ENCODE measurements around the gene MYL3. TPM values are rescaled to one million over a fixed set of nuclear protein-coding genes. Genes with fewer than 3 reads are reported as not detected.

MYL3 gene
- total and polyA plus RNA-seq, 2 experiments from 2014 or later: not detected

DNA sequence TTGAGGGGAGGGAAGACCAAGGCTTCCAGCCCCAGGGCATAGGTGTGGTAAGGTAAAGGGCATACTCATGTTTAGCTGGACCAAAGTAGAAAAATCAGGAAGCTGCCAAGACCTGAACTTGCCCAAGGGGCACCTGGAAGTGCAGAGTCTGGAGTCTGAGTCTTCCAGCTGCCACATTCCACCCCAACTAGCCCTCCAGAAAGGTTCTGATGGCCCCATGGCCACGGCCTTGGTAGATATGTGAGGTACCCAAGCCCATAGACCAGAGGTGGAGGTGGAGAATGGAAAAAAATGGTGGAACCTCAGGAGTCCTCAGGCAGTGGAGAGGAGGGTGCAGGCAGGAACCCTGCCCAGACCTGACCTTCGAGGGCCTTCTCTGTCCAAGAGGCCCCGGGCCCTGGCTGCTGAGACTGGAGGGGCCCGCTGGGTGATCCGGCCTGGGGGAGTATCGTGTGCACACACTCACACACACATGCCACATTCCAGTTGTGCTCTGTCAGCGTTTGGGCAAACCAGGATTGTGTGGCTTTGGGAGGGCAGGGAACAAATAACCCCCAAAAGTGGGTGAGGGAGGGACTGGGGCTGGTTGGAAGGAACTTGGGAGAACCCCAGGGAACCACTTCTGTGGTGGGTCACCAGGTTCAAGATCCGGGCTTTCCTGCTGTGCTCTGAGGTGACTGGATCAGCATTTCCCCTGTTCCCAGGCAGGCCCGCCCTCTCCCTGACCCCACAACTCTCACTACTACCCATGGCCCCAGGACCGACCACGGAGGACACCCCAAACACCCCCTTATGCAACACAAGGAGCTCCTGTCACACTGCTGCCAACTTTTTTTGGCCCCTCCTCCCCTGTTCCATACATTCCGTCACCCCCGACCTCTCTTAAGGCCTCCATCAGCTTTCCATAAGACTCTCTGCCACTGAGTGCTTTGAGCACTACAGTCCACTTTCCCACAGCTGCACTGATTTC, 11.6 kb downstream of the MYL3 start:
- no peak overlapping the region for H3K27ac ChIP-seq (ENCODE audit: low read depth)
- H3K79me2 ChIP-seq (replicated peaks; ENCODE audit: insufficient read depth): no peaks in the 10 kb centered on the region
- no peak for DNase-seq (ENCODE audit: low spot score)
- Mint-ChIP-seq H3K27ac (no peak overlapping the region), H3K4me1 (peaks cover 4% of the 10 kb centered on the region; the same call in 2 of the 3 replicates), H3K9me3 (no peaks in the 10 kb centered on the region), H3K36me3 (ENCODE audit: low read depth) (no peaks in the 10 kb centered on the region), H3K4me3 (no peak overlapping the region), H3K27me3 (ENCODE audit: insufficient read depth, low read depth, poor library complexity) (peaks cover 22% of the 10 kb centered on the region)
- H3K4me2 ChIP-seq: no peak overlapping the region
- no peak for ATAC-seq
- H3K36me3 ChIP-seq (ENCODE audit: insufficient read depth): no peaks in the 10 kb centered on the region
- no peaks in the 10 kb centered on the region for H3K9me2 ChIP-seq (ENCODE audit: insufficient read depth)
- H2AFZ ChIP-seq: no peak overlapping the region
- no peaks in the 10 kb centered on the region for H4K20me1 ChIP-seq (replicated peaks; ENCODE audit: insufficient read depth)
- H3K27me3 ChIP-seq (ENCODE audit: insufficient read depth): peaks cover 8% of the 10 kb centered on the region; the same call in 1 of the 2 replicates
- peaks cover 4% of the 10 kb centered on the region for H3K4me1 ChIP-seq (ENCODE audit: insufficient read depth)
- no peak overlapping the region for H3K4me3 ChIP-seq
- H3F3A ChIP-seq (replicated peaks; ENCODE audit: low read depth): 0 out of 2 replicates have a peak, but pooled peaks cover 3% of the 10 kb centered on the region
- TF ChIP-seq, protein P1, sequence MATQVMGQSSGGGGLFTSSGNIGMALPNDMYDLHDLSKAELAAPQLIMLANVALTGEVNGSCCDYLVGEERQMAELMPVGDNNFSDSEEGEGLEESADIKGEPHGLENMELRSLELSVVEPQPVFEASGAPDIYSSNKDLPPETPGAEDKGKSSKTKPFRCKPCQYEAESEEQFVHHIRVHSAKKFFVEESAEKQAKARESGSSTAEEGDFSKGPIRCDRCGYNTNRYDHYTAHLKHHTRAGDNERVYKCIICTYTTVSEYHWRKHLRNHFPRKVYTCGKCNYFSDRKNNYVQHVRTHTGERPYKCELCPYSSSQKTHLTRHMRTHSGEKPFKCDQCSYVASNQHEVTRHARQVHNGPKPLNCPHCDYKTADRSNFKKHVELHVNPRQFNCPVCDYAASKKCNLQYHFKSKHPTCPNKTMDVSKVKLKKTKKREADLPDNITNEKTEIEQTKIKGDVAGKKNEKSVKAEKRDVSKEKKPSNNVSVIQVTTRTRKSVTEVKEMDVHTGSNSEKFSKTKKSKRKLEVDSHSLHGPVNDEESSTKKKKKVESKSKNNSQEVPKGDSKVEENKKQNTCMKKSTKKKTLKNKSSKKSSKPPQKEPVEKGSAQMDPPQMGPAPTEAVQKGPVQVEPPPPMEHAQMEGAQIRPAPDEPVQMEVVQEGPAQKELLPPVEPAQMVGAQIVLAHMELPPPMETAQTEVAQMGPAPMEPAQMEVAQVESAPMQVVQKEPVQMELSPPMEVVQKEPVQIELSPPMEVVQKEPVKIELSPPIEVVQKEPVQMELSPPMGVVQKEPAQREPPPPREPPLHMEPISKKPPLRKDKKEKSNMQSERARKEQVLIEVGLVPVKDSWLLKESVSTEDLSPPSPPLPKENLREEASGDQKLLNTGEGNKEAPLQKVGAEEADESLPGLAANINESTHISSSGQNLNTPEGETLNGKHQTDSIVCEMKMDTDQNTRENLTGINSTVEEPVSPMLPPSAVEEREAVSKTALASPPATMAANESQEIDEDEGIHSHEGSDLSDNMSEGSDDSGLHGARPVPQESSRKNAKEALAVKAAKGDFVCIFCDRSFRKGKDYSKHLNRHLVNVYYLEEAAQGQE (IDR thresholded peaks at IDR 0.05; ENCODE audit: unreplicated experiment): no peak
- TF ChIP-seq, protein P2, sequence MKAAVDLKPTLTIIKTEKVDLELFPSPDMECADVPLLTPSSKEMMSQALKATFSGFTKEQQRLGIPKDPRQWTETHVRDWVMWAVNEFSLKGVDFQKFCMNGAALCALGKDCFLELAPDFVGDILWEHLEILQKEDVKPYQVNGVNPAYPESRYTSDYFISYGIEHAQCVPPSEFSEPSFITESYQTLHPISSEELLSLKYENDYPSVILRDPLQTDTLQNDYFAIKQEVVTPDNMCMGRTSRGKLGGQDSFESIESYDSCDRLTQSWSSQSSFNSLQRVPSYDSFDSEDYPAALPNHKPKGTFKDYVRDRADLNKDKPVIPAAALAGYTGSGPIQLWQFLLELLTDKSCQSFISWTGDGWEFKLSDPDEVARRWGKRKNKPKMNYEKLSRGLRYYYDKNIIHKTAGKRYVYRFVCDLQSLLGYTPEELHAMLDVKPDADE (IDR thresholded peaks at IDR 0.05): no peak
- TF ChIP-seq, protein P3, sequence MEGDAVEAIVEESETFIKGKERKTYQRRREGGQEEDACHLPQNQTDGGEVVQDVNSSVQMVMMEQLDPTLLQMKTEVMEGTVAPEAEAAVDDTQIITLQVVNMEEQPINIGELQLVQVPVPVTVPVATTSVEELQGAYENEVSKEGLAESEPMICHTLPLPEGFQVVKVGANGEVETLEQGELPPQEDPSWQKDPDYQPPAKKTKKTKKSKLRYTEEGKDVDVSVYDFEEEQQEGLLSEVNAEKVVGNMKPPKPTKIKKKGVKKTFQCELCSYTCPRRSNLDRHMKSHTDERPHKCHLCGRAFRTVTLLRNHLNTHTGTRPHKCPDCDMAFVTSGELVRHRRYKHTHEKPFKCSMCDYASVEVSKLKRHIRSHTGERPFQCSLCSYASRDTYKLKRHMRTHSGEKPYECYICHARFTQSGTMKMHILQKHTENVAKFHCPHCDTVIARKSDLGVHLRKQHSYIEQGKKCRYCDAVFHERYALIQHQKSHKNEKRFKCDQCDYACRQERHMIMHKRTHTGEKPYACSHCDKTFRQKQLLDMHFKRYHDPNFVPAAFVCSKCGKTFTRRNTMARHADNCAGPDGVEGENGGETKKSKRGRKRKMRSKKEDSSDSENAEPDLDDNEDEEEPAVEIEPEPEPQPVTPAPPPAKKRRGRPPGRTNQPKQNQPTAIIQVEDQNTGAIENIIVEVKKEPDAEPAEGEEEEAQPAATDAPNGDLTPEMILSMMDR (conservative IDR thresholded peaks at IDR 0.05; ENCODE audit: low read depth in 2 of 2): no peak
- TF ChIP-seq NANOG (IDR thresholded peaks at IDR 0.05; ENCODE audit: borderline replicate concordance) (no peak), JUNB (IDR thresholded peaks at IDR 0.05; ENCODE audit: unreplicated experiment) (no peak), POLR2AphosphoS5 (IDR thresholded peaks at IDR 0.05; ENCODE audit: low read depth) (no peak), CREB1 (CRISPR knock-in tag; IDR thresholded peaks at IDR 0.05; ENCODE audit: low read depth) (no peak), EZH2phosphoT487 (IDR thresholded peaks at IDR 0.05; ENCODE audit: unreplicated experiment) (no peak), EZH2 (IDR thresholded peaks at IDR 0.05; ENCODE audit: low read depth, unreplicated experiment) (no peak), ZNF114 (CRISPR knock-in tag; IDR thresholded peaks at IDR 0.05) (no peak), STAT1 (IDR thresholded peaks at IDR 0.05; ENCODE audit: unreplicated experiment) (no peak), ZNF331 (CRISPR knock-in tag; IDR thresholded peaks at IDR 0.05; ENCODE audit: low read depth) (no peak)
- TF ChIP-seq, protein P4, sequence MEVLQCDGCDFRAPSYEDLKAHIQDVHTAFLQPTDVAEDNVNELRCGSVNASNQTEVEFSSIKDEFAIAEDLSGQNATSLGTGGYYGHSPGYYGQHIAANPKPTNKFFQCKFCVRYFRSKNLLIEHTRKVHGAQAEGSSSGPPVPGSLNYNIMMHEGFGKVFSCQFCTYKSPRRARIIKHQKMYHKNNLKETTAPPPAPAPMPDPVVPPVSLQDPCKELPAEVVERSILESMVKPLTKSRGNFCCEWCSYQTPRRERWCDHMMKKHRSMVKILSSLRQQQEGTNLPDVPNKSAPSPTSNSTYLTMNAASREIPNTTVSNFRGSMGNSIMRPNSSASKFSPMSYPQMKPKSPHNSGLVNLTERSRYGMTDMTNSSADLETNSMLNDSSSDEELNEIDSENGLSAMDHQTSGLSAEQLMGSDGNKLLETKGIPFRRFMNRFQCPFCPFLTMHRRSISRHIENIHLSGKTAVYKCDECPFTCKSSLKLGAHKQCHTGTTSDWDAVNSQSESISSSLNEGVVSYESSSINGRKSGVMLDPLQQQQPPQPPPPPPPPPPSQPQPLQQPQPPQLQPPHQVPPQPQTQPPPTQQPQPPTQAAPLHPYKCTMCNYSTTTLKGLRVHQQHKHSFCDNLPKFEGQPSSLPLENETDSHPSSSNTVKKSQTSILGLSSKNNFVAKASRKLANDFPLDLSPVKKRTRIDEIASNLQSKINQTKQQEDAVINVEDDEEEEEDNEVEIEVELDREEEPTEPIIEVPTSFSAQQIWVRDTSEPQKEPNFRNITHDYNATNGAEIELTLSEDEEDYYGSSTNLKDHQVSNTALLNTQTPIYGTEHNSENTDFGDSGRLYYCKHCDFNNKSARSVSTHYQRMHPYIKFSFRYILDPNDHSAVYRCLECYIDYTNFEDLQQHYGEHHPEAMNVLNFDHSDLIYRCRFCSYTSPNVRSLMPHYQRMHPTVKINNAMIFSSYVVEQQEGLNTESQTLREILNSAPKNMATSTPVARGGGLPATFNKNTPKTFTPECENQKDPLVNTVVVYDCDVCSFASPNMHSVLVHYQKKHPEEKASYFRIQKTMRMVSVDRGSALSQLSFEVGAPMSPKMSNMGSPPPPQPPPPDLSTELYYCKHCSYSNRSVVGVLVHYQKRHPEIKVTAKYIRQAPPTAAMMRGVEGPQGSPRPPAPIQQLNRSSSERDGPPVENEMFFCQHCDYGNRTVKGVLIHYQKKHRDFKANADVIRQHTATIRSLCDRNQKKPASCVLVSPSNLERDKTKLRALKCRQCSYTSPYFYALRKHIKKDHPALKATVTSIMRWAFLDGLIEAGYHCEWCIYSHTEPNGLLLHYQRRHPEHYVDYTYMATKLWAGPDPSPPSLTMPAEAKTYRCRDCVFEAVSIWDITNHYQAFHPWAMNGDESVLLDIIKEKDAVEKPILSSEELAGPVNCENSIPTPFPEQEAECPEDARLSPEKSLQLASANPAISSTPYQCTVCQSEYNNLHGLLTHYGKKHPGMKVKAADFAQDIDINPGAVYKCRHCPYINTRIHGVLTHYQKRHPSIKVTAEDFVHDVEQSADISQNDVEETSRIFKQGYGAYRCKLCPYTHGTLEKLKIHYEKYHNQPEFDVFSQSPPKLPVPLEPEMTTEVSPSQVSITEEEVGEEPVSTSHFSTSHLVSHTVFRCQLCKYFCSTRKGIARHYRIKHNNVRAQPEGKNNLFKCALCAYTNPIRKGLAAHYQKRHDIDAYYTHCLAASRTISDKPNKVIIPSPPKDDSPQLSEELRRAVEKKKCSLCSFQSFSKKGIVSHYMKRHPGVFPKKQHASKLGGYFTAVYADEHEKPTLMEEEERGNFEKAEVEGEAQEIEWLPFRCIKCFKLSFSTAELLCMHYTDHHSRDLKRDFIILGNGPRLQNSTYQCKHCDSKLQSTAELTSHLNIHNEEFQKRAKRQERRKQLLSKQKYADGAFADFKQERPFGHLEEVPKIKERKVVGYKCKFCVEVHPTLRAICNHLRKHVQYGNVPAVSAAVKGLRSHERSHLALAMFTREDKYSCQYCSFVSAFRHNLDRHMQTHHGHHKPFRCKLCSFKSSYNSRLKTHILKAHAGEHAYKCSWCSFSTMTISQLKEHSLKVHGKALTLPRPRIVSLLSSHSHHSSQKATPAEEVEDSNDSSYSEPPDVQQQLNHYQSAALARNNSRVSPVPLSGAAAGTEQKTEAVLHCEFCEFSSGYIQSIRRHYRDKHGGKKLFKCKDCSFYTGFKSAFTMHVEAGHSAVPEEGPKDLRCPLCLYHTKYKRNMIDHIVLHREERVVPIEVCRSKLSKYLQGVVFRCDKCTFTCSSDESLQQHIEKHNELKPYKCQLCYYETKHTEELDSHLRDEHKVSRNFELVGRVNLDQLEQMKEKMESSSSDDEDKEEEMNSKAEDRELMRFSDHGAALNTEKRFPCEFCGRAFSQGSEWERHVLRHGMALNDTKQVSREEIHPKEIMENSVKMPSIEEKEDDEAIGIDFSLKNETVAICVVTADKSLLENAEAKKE (CRISPR knock-in tag; IDR thresholded peaks at IDR 0.05): no peak
